Glomerular endothelial cell (primary cell): Measurements from ENCODE around the gene EFHC2. TPM values are rescaled to one million over a fixed set of nuclear protein-coding genes. Genes with fewer than 3 reads are reported as not detected.
"Not testable (repeated sequence)": the region's sequence is repeated elsewhere in the genome, so short reads cannot be mapped to it uniquely, and the experiment has no call there.

Experiments
- DNase-seq: peaks from one replicate; pipeline ENCODE4 v3.0.0-alpha.2; 2011; ENCODE audit warnings: low read depth, low spot score; ENCODE audit errors: extremely low read depth
- total RNA-seq: library from RNA; depleted of rRNA; stranded (reverse); fragments of >200 nt; gene quantifications from 2 replicates; pipeline ENCODE4 v1.2.3, GENCODE V29; 2015

The EFHC2 gene
- total RNA-seq, 1 donor from 2014 or later = not detected

- no peak for DNase-seq
Measured at GRCh38 chrX:44235534-44235933, 107.9 kb downstream of the EFHC2 start.

- no peak for DNase-seq
Measured at GRCh38 chrX:44234541-44234940, 108.9 kb downstream of the EFHC2 start.

GRCh38 chrX:44234116-44234515 lies 109.4 kb downstream of the EFHC2 start:
- no peak for DNase-seq

- no peak for DNase-seq
Measured at GRCh38 chrX:44232081-44232480, 111.4 kb downstream of the EFHC2 start.

GRCh38 chrX:44228621-44229020 lies 114.9 kb downstream of the EFHC2 start:
- no peak for DNase-seq

- no peak for DNase-seq
Measured at GRCh38 chrX:44227991-44228390, 115.5 kb downstream of the EFHC2 start.

- DNase-seq = no peak
Measured at GRCh38 chrX:44225667-44226066, 117.8 kb downstream of the EFHC2 start.

- no peak for DNase-seq
Measured at GRCh38 chrX:44224760-44225159, 118.7 kb downstream of the EFHC2 start.

GRCh38 chrX:44223150-44223549 lies 120.3 kb downstream of the EFHC2 start:
- no peak for DNase-seq

GRCh38 chrX:44218465-44218864 lies 125.0 kb downstream of the EFHC2 start:
- DNase-seq = no peak

GRCh38 chrX:44216171-44216570 lies 127.3 kb downstream of the EFHC2 start:
- no peak for DNase-seq

- DNase-seq = no peak
Measured at GRCh38 chrX:44203791-44204190, 139.7 kb downstream of the EFHC2 start.

GRCh38 chrX:44202596-44202995 lies 140.9 kb downstream of the EFHC2 start:
- DNase-seq = no peak

GRCh38 chrX:44189116-44189515 lies 154.4 kb downstream of the EFHC2 start:
- DNase-seq = no peak

GRCh38 chrX:44187915-44188314 lies 155.6 kb downstream of the EFHC2 start:
- not testable (repeated sequence) for DNase-seq

GRCh38 chrX:44183329-44183728 lies 160.1 kb downstream of the EFHC2 start:
- DNase-seq = no peak

GRCh38 chrX:44178274-44179053 lies 165.0 kb downstream of the EFHC2 start:
- DNase-seq = no peak

- no peak for DNase-seq
Measured at GRCh38 chrX:44175455-44175854, 168.0 kb downstream of the EFHC2 start.

- no peak for DNase-seq
Measured at GRCh38 chrX:44174061-44174460, 169.4 kb downstream of the EFHC2 start.

- DNase-seq = no peak
Measured at GRCh38 chrX:44173219-44173618, 170.3 kb downstream of the EFHC2 start.

GRCh38 chrX:44167116-44167515 lies 176.4 kb downstream of the EFHC2 start:
- no peak for DNase-seq

GRCh38 chrX:44162964-44163475 lies 180.5 kb downstream of the EFHC2 start:
- DNase-seq = no peak

GRCh38 chrX:44157858-44158257 lies 185.6 kb downstream of the EFHC2 start:
- no peak for DNase-seq
